GM12872 (cell line): ENCODE measurements around the gene MOGAT3.

ENCODE experiments used
- CTCF ChIP-seq: IDR thresholded peaks from 3 replicates; pipeline ENCODE4 v1.5.1; 2011; ENCODE audit warnings: low read depth, mild to moderate bottlenecking, low read length, moderate library complexity; ENCODE audit not compliant: insufficient read depth

MOGAT3 gene

GRCh38 chr7:101241443-101242349, 40.9 kb upstream of the MOGAT3 start:
- TF ChIP-seq CTCF, result no peak

- no peak for TF ChIP-seq CTCF
Measured at GRCh38 chr7:101241015-101241363, 40.2 kb upstream of the MOGAT3 start.

GRCh38 chr7:101240226-101241014, 39.6 kb upstream of the MOGAT3 start:
- TF ChIP-seq CTCF, result no peak

- TF ChIP-seq CTCF, result no peak
Measured at GRCh38 chr7:101239951-101240220, 39.0 kb upstream of the MOGAT3 start.

- TF ChIP-seq CTCF, result no peak
Measured at GRCh38 chr7:101239191-101239950, 38.5 kb upstream of the MOGAT3 start.

- TF ChIP-seq CTCF, result no peak
Measured at GRCh38 chr7:101238226-101239182, 37.7 kb upstream of the MOGAT3 start.
